ENCODE measurements around the gene CYP11A1. TPM values are rescaled to one million over a fixed set of nuclear protein-coding genes. Genes with fewer than 3 reads are reported as not detected.

The CYP11A1 gene
- total and polyA plus RNA-seq, 2 donors (not counting 1 experiment from before 2014, with no cell fraction given) = not detected

DNA sequence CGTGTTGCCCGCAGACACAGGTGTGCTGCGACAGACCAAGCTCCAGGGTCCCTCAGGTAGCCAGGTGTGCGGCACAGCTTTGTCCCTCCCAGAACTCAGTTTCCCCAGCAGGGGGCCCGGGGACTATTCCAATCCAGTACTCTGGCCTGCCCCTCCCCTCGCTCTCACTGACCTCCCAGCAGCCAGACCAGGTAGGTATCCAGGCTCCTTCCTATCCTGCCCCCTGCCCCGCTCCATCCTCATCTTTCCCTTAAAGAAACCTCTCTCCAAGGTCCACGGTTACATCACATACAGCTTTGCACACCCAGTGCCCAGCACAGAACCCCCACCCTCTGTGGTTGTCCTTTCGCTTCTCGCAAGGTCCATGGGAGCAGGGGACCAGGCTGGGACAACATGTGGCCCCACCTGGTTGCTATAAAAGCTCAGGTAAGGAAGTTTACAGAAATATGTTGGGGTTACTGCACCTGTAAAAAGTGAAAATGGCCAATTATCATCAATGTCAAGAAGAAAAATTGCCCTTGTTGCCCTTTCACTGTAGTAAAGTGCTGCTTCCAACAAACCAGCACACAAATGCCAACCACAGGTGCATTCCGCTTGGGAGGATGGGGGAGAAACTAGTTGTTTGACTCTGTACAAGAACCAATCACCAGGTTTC, 7.3 kb upstream of the CYP11A1 start:
- ATAC-seq (ENCODE audit: low read depth) (no peak), DNase-seq (no peak)
- ChIA-PET CTCF (interaction anchor here (0.7 to 23.1 kb wide), 21 partner anchors 7 to 527 kb away, joined by 3 to 855 read pairs (median 7); partner anchors contain the start of genes ARID3B, SEMA7A and UBL7), POLR2A (interaction anchor here (0.5 to 1.1 kb wide), 2 partner anchors 362 to 413 kb away, joined by 3 to 13 read pairs; no protein-coding TSS in a partner anchor)
- no peaks in the 10 kb centered on the region for H3K9me3 ChIP-seq (ENCODE audit: control extremely low read depth in 1 of 3, control insufficient read depth in 2 of 3, insufficient read depth in 1 of 3, low read length in 2 of 3)
- intact Hi-C loops (cut with micrococcal nuclease) = loop anchor here (1.0 to 10.0 kb wide), 8 partner anchors 8 to 1360 kb away; partner anchors contain the start of genes RPP25 and UBL7
- Mint-ChIP-seq H3K27ac (peak overlapping the region; percentile 72), H3K27me3 (peaks cover 11% of the 10 kb centered on the region), H3K4me1 (peaks cover 20% of the 10 kb centered on the region), H3K9me3 (ENCODE audit: insufficient read depth) (no peaks in the 10 kb centered on the region), H3K4me3 (peak overlapping the region; percentile 60)
- H2AFZ ChIP-seq (ENCODE audit: insufficient read depth, low read depth, low read length, poor library complexity, severe bottlenecking) = no peak overlapping the region
- peak overlapping the region; percentile 97 for H3K4me2 ChIP-seq (replicated peaks; ENCODE audit: low read depth, low read length, poor library complexity, severe bottlenecking)
- H3K27me3 ChIP-seq (replicated peaks in 1 of 4; ENCODE audit: control extremely low read depth in 1 of 4, control insufficient read depth in 3 of 4, insufficient read depth in 4 of 4, low read length in 3 of 4) = no peaks in the 10 kb centered on the region
- H3K4me3 ChIP-seq (ENCODE audit: control extremely low read depth in 1 of 5, extremely low read depth in 1 of 5, insufficient read depth in 1 of 5, low read depth in 2 of 5, low read length in 4 of 5) = peak overlapping the region in 4 of 5 experiments; percentile 76 to 80 (median 78)
- H3K27ac ChIP-seq (ENCODE audit: low read length in 2 of 2) = no peak overlapping the region
- H3K9ac ChIP-seq (ENCODE audit: low read length) = peak overlapping the region; percentile 81
- TF ChIP-seq, protein P1, sequence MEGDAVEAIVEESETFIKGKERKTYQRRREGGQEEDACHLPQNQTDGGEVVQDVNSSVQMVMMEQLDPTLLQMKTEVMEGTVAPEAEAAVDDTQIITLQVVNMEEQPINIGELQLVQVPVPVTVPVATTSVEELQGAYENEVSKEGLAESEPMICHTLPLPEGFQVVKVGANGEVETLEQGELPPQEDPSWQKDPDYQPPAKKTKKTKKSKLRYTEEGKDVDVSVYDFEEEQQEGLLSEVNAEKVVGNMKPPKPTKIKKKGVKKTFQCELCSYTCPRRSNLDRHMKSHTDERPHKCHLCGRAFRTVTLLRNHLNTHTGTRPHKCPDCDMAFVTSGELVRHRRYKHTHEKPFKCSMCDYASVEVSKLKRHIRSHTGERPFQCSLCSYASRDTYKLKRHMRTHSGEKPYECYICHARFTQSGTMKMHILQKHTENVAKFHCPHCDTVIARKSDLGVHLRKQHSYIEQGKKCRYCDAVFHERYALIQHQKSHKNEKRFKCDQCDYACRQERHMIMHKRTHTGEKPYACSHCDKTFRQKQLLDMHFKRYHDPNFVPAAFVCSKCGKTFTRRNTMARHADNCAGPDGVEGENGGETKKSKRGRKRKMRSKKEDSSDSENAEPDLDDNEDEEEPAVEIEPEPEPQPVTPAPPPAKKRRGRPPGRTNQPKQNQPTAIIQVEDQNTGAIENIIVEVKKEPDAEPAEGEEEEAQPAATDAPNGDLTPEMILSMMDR (IDR thresholded peaks at IDR 0.05) = no peak
- TF ChIP-seq EZH2 (IDR thresholded peaks at IDR 0.05; ENCODE audit: borderline replicate concordance, insufficient read depth, low read depth, low read length, poor library complexity, severe bottlenecking) = no peak
- no peaks in the 10 kb centered on the region for H4K20me1 ChIP-seq (ENCODE audit: control insufficient read depth, insufficient read depth, low read length, poor library complexity, severe bottlenecking)
- H3K36me3 ChIP-seq (replicated peaks in 1 of 2; ENCODE audit: control extremely low read depth in 1 of 2, control insufficient read depth in 1 of 2, extremely low read depth in 1 of 2, insufficient read depth in 2 of 2, low read length in 1 of 2) = no peaks in the 10 kb centered on the region
- WGBS (ENCODE audit: insufficient coverage) = 23% methylated on average over 11 of the region's 11 CpGs
- peaks cover 13 to 22% of the 10 kb centered on the region in 2 donors for H3K4me1 ChIP-seq (ENCODE audit: control insufficient read depth in 2 of 2, insufficient read depth in 2 of 2, low read length in 2 of 2)
- H3K79me2 ChIP-seq (ENCODE audit: control insufficient read depth, insufficient read depth, low read length) = no peaks in the 10 kb centered on the region

Measured in B cell (primary cell).